NCI-H1048 (cell line): Measurements from ENCODE around the gene LRRC61.
"Not testable (repeated sequence)": the region's sequence is repeated elsewhere in the genome, so short reads cannot be mapped to it uniquely, and the experiment has no call there.

ENCODE experiments used
- DNase-seq: peaks from one replicate; lab custom pipeline; 2025; lab: John Stamatoyannopoulos, UW

Gene LRRC61

DNA sequence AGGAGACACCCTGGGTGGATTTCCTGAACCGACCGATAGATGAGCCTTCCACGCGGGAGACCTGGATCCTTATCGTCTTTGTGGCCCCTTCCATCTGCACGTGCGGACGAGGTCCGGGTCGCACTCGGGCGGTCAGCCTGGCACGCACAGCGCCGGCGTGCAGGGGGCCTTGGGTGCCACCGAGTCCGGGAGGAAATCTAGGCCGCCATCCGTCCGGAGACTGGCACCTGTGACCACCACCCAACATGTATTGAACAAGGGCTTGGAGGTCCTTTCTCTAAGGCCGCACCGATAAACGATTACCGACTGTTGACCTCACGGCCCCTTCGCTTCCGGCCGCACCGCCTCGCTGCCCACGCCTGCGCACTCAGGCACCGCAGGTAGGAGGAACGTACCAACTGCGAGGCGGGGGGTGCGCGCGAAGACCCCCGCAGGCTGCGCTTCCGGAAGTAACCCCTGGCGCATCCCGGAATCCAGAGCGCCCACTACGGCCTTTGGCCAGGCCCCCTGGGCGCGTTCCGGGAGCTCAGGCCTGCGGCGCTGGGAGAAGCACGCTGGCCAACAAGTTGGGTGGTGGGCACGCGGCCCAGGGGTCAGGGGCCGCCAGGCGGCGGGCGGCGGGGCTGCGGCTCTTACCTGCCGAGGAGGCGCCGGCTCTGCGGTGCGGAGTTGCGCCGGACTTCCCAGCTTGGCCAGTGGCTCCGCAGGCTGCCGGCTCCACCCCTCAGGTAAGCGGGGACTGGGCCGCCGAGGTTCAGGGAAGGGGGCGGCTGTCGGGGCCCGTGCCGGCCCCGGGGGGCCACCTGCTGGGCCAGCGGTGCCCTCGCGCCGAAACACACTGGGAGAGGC lies at the start of gene LRRC61, which contains the start of gene ACTR3C:
Gene LRRC61, plus strand, starts transcription at position 523 of the 849 bp plus-strand sequence. CDS start 13,507 bp downstream, outside the sequence.
Gene ACTR3C, minus strand, starts transcription at position 713 of the 849 bp plus-strand sequence. CDS start 28,249 bp downstream, outside the sequence.
- DNase-seq = no peak

GRCh38 chr7:150276132-150276695 lies 46.9 kb upstream of the LRRC61 start:
- DNase-seq = not testable (repeated sequence)

DNA sequence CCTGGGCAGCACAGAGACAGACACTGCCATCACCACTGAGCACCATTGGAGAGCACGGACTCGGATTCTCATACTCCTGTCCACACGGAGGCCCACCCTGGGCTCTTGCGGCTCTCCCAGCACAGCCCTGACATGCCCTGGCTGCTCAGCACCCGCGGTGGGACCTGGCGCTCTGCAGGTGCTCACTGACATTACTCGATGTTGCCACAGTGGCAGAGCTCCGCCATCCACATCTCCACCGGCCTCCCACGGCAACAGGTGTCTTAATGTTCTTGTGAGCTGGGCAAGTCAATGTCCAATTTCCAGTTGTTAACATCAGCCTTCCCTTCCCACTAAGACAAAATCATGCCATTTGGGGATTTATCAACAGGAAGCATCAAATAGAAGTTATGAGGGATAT lies 44.8 kb upstream of the LRRC61 start:
- DNase-seq = not testable (repeated sequence)

DNA sequence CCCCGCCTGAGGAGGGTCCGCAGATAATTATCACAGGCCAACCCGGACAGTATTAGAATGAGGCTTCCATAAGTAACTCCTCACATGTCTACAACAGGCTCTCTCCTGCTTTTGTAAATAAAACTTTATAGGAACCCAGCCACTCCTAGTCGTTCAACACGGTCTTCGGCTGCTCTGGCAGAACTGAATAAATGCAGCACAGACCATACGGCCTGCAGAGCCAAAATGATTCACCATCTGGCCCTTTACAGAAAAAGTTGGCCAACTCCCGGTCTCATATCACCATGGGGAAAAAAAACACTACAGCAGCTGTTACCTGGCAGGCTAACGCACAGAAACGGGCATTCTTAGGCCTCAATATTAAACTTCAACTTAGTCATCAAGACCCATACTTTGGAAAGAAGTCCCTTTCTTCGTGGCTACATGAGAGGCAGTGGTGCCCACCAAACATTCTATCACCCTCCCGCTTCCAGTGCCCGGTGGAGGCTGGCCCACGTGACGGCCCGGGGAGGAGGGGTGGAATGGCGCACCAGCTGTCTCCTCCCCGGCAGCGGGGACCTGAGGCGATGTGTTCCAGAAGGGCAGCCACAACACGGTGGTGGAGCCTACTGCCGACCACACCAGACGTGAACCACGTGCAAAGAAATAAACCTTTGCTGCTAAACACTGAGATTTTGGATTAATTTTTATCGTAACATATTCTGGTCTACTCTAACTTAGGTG lies 41.3 kb upstream of the LRRC61 start:
- not testable (repeated sequence) for DNase-seq

DNA sequence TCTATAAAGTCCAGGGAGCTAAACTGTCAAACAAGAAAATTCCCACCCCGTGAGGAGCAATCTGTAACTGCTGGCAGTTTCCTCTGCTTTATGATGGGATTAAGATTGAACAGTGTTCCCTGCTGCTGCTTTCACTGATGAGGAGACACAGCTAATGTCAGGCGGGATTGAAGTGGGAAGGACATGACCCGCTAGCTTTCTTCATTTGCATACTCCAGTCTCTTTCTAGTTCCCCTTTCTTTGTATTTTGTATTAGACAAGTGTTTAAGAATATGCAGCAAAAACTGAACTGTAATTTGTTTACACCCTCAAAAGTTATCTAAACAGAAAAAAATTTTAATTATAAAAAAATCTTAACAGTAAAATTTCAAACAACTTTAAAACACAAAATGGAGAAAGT lies 40.0 kb upstream of the LRRC61 start:
- not testable (repeated sequence) for DNase-seq

DNA sequence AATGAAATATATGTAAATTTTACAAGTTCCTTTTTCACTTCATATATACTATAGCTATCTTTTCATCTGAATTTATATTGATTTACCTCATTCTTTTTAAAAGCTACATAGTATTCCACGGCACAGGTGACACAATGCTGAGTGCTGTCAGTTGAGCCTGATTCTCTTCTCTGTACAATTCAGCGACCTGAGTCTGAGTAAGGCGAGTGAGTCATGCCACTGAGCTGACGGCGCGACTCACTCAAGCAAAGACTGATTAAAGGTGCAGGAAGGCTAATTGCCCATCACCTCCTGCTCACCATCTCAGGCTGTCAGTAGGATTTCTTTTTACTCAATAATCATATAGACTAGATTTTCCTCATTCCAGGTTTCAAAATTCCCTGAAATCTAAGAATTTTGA lies 39.5 kb upstream of the LRRC61 start:
- not testable (repeated sequence) for DNase-seq

GRCh38 chr7:150285849-150286754 lies 37.1 kb upstream of the LRRC61 start:
- not testable (repeated sequence) for DNase-seq

DNA sequence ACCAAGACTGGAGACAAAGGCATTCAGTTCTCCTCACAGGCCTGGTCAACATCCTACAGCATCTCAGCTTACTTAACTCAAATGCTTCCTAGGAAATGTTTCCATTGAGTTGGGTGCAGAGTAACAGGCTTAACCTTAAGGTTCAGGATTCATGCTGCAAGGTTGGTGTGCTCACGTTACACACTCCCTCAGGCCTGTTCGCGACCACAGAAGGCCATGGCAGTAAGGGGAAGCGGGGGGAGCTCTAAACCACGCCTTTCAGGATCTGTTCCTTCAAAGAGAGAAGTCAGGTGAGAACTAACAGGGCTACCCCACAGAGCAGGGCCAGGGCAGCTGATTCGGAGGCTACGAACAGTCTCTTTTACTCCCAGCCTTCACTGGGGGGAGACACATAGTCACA lies 35.3 kb upstream of the LRRC61 start:
- DNase-seq = not testable (repeated sequence)

GRCh38 chr7:150288816-150289215 lies 34.3 kb upstream of the LRRC61 start:
- not testable (repeated sequence) for DNase-seq

- not testable (repeated sequence) for DNase-seq
Observed at GRCh38 chr7:150290317-150290716, 32.8 kb upstream of the LRRC61 start.

DNA sequence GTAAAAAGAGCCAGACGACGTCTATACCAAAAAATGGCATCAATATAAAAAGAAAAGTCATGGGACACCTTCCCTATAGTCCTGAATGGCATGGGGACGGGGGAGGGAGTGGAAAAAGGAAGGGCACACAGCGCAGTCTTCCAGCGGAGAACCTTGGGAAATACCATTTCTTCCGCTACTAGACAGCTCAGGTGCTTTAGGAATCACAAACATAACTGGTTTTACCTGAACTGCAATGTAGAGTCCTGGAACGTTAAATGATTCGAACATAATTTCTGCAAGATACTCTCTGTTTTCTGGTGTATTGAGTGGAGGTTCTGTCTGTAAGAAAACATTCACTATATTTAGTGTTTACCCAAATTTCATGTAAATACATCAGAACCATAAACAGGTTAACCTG lies 28.1 kb upstream of the LRRC61 start:
- DNase-seq = not testable (repeated sequence)

DNA sequence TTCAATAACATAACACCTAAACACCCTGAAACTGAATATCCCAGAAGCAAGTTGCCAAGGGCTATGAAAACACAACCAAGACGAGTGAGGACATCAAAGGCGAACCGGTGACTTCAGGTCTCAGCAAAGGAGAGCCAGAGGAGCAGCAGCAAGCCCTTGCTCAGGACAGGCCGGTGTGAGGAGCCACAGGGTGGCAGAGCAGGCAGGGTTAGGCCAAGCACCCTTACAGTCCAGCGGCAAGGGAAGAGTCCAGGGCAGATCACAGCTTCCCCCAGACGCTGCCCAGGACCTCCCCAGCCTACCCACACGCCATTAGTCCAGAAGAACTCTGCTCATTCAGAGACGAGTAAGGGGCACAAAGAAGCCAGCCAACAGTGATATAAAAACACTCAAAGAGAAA lies 27.5 kb upstream of the LRRC61 start:
- DNase-seq = not testable (repeated sequence)

- not testable (repeated sequence) for DNase-seq
Observed at GRCh38 chr7:150296802-150297201, 26.4 kb upstream of the LRRC61 start.

DNA sequence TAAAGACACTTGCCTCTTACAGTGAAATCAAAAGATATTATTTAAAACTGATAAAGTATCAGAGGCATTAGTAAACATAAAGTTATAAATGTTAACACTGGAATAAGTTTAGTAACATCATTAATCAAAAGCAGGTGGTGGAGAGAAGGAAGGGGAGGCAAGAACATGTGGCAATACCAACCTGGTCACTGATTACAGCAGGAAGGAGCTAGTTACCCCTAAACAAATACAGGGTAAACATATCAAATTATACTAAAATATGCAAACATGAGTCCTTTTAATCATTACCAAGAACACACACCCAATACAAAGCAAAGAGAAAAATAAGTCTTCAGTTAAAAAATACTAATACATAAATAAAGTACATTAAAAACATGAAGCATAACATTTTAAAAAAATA lies 25.2 kb upstream of the LRRC61 start:
- not testable (repeated sequence) for DNase-seq

DNA sequence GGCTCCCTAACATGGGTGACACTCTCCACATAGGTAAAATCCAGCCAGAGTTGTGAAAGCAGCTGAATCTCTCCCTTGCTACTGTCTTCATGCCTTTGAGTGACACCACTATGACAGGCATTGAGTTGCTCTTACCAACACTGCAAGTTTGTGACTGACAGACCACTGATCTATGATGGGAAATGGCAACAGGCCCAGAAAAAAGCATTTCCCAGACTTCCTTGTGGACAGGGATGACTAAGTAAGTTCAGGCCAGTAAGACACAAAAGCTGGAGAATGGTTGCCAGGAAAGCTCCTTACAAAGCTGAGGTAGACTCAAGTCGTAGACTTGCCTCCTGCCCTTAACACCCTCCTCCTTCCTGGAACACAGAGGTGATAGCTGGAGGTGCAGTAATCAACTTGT lies 20.2 kb upstream of the LRRC61 start:
- DNase-seq = not testable (repeated sequence)

GRCh38 chr7:150304499-150305258 lies 18.5 kb upstream of the LRRC61 start:
- not testable (repeated sequence) for DNase-seq

DNA sequence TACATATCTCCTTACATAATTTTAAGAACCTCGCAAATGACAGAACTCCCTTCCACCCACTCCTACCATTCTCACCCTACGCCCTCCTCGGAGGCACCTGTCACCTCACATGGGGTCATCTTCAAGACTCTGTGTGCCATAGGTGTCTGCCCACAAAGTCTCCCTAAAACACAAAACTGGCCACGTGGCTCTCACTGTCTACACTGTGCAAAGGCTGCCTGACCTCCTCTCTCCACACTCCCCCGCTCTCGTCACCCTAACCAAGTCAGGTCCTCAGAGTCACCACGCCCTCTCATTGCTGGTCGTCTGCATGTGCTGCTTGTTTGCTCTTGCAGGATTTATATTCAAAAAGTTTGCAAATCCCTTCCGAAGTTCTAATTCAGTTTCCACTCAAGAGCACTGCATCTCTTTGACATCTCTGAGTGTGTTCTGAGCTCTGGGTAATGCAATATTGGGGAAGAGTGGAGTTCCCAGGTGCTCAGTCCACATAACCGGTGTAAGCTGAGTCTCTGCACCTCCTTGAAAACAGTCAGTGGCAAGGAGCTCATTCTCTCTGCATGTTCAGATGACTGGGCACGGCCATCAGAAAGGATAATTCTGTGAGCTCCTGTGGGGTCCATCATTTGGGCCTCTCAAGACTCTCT lies 17.8 kb upstream of the LRRC61 start:
- DNase-seq = not testable (repeated sequence)

DNA sequence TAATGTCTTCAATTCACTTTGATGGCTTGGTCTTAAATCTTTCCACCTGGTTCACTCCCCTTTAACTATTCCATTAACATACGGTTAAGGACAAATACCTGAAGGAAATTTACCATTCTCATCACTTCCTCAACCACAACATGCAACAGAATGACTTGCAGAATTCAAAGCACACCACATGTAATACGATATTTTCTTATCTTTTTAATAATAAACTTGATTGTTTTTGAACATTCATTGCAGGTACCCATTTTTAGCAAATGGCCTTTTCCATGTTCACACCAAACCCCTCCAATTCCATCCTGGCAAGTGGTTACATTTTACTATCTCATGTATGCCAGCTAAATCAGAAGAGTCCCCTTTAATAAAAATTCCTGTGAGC lies 17.3 kb upstream of the LRRC61 start:
- DNase-seq = not testable (repeated sequence)

GRCh38 chr7:150306377-150306776 lies 16.8 kb upstream of the LRRC61 start:
- DNase-seq = not testable (repeated sequence)

DNA sequence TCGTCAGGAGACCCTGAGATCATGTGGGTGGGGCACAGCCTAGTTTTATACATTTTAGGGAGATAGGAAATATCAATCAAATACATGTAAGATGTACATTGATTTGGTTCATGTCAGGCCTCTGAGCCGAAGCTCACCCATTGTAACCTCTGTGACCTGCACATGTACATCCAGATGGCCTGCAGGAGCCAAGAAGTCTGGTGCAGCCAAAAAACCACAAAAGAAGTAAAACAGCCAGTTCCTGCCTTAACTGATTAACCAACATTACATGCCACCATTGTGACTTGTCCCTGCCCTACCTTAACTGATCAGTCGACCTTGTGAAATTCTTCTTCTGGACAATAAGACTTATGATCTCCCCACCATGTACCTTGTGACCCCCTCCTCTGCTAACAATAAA lies 16.0 kb upstream of the LRRC61 start:
- no peak for DNase-seq
